Loucy (cell line): ENCODE data around the gene FREM1.

Experiments used
- H2AFZ ChIP-seq: fragments of 200-600 bp; sonication (generic); 2 replicates; pipeline ENCODE4 v1.6.0; 2016; ENCODE audit warnings: antibody characterized with exemption, mild to moderate bottlenecking, low read length, moderate library complexity
- H3F3A ChIP-seq: fragments of 200-600 bp; 2 replicates; pipeline ENCODE4 v1.6.0; 2016; ENCODE audit warnings: antibody characterized with exemption, low read depth, mild to moderate bottlenecking
- H3K27me3 ChIP-seq: fragments of 200-600 bp; sonication (generic); 2 replicates; pipeline ENCODE4 v1.6.1; 2014; ENCODE audit warnings: low read length, mild to moderate bottlenecking; ENCODE audit not compliant: insufficient read depth, poor library complexity, severe bottlenecking
- H3K36me3 ChIP-seq: fragments of 200-600 bp; sonication (generic); 2 replicates; pipeline ENCODE4 v1.6.1; 2016; ENCODE audit warnings: low read length; ENCODE audit not compliant: insufficient read depth
- H3K4me1 ChIP-seq: fragments of 200-600 bp; sonication (generic); 2 replicates; pipeline ENCODE4 v1.5.1; 2014; ENCODE audit warnings: low read length, mild to moderate bottlenecking; ENCODE audit not compliant: insufficient read depth, poor library complexity, severe bottlenecking
- H3K4me2 ChIP-seq: fragments of 200-600 bp; sonication (generic); 2 replicates; pipeline ENCODE4 v1.6.0; 2014; ENCODE audit warnings: antibody characterized with exemption, low read length, low read depth, mild to moderate bottlenecking; ENCODE audit not compliant: poor library complexity, severe bottlenecking
- H3K4me3 ChIP-seq: fragments of 200-600 bp; sonication (generic); 2 replicates; pipeline ENCODE4 v1.5.1; 2014; ENCODE audit warnings: low read length, mild to moderate bottlenecking, mixed read lengths; ENCODE audit not compliant: poor library complexity, severe bottlenecking
- H3K79me2 ChIP-seq: fragments of 200-600 bp; sonication (generic); 2 replicates; pipeline ENCODE4 v1.6.1; 2014; ENCODE audit warnings: low read length; ENCODE audit not compliant: insufficient read depth
- H3K9ac ChIP-seq: fragments of 200-600 bp; sonication (generic); 2 replicates; pipeline ENCODE4 v1.6.0; 2014; ENCODE audit warnings: mild to moderate bottlenecking, low read depth, low read length, moderate library complexity; ENCODE audit not compliant: poor library complexity, severe bottlenecking
- H3K9me2 ChIP-seq: fragments of 200-600 bp; sonication (generic); replicated peaks from 2 replicates; pipeline ENCODE4 v1.6.1; 2016; ENCODE audit warnings: low read depth, low read length, mixed read lengths
- H3K9me3 ChIP-seq: fragments of 200-600 bp; sonication (generic); 2 replicates; pipeline ENCODE4 v1.6.1; 2014; ENCODE audit warnings: mild to moderate bottlenecking, antibody characterized with exemption, low read length, low read depth; ENCODE audit not compliant: insufficient read depth
- H4K20me1 ChIP-seq: fragments of 200-600 bp; sonication (generic); 2 replicates; pipeline ENCODE4 v1.6.0; 2014; ENCODE audit warnings: antibody characterized with exemption, low read length, mild to moderate bottlenecking; ENCODE audit not compliant: insufficient read depth, poor library complexity, severe bottlenecking
- EZH2phosphoT487 ChIP-seq: fragments of 200-600 bp; IDR thresholded peaks from 2 replicates; pipeline ENCODE4 v1.6.1; 2018; ENCODE audit warnings: antibody characterized with exemption, mild to moderate bottlenecking, moderate library complexity, borderline replicate concordance
- TF ChIP-seq, protein P1 (sequence below): fragments of 200-600 bp; sonication (generic); conservative IDR thresholded peaks from 2 replicates; pipeline ENCODE4 v1.5.1; 2014; ENCODE audit warnings: mild to moderate bottlenecking, antibody characterized with exemption, low read length

The FREM1 gene

DNA sequence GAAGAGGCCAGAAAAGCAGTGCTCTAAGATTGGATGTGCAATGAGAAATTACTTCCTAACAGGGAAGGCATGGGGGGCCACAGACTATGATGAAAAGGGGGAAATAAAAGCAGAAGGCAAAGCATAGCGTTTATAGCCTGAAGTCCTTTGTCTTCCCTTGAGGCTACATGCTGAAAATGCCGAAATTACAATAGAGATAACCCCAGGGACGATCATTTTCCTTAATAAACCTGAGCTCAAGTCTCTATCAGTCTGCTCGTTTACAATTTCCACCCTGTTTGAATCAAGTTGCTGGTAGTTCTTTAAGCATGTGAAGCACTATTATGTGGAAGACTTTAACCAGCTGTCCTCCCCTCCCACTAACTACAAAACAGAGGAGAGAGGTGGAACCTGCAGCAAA, 60.4 kb downstream of the FREM1 start:
- Histone ChIP-seq H4K20me1 (no peaks in the 10 kb centered on the region), H3K79me2 (no peaks in the 10 kb centered on the region), H2AFZ (no peak overlapping the region), H3F3A (no peaks in the 10 kb centered on the region), H3K9me3 (no peaks in the 10 kb centered on the region), H3K9ac (no peak overlapping the region), H3K4me1 (no peaks in the 10 kb centered on the region), H3K4me2 (no peak overlapping the region), H3K4me3 (no peak overlapping the region), H3K9me2 (no peaks in the 10 kb centered on the region), H3K27me3 (no peaks in the 10 kb centered on the region), H3K36me3 (no peaks in the 10 kb centered on the region)
- TF ChIP-seq, protein P1, sequence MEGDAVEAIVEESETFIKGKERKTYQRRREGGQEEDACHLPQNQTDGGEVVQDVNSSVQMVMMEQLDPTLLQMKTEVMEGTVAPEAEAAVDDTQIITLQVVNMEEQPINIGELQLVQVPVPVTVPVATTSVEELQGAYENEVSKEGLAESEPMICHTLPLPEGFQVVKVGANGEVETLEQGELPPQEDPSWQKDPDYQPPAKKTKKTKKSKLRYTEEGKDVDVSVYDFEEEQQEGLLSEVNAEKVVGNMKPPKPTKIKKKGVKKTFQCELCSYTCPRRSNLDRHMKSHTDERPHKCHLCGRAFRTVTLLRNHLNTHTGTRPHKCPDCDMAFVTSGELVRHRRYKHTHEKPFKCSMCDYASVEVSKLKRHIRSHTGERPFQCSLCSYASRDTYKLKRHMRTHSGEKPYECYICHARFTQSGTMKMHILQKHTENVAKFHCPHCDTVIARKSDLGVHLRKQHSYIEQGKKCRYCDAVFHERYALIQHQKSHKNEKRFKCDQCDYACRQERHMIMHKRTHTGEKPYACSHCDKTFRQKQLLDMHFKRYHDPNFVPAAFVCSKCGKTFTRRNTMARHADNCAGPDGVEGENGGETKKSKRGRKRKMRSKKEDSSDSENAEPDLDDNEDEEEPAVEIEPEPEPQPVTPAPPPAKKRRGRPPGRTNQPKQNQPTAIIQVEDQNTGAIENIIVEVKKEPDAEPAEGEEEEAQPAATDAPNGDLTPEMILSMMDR = no peak
- no peak for TF ChIP-seq EZH2phosphoT487

DNA sequence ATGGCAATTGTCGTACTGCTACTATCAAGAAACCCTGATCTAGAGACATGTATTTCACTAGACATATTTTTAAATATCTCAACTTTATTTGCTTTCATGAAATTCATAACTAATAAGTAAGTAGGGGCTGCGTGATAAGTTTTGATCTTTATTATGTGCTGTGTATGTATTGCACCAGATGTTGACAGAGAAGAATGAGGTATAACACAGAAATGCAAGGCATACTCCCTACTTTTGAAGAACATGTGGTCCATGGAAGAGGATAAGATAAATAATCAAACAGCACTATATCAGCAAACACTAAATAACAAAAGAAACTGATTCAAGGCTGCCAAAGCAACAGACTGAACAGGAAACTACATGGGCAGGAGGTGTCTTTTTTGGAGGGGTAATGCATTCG, 60.9 kb downstream of the FREM1 start:
- Histone ChIP-seq H3K79me2 (no peaks in the 10 kb centered on the region), H3K4me3 (no peak overlapping the region), H3K4me1 (no peaks in the 10 kb centered on the region), H3K9me2 (no peaks in the 10 kb centered on the region), H3F3A (no peaks in the 10 kb centered on the region), H4K20me1 (no peaks in the 10 kb centered on the region), H2AFZ (no peak overlapping the region), H3K9me3 (no peaks in the 10 kb centered on the region), H3K4me2 (no peak overlapping the region), H3K27me3 (no peaks in the 10 kb centered on the region), H3K9ac (no peak overlapping the region), H3K36me3 (no peaks in the 10 kb centered on the region)
- no peak for TF ChIP-seq EZH2phosphoT487
- TF ChIP-seq, protein P1 = no peak

DNA sequence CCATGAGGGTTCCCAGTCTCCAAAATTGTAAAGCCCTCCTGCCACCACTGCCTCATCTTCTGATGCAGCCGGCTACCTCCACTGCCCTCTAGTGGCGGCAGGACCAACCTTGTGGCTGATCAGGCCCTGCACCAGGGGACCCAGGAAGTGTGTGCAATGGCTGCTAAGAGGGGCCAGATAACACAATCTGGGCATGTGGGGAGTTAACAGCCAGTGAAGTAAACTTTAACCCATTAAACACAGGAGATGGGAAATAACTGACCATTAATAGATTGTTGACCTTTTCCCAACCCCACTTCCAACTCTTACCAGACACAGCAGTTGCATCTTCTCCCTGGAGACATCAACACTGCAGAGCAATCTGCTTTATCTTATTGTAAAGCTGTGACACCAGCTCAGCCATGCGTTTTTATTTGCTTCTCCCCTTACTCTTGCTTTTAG, 63.3 kb downstream of the FREM1 start:
- no peaks in the 10 kb centered on the region for H3K79me2 ChIP-seq
- H3F3A ChIP-seq = no peaks in the 10 kb centered on the region
- no peaks in the 10 kb centered on the region for H3K9me3 ChIP-seq
- no peaks in the 10 kb centered on the region for H3K27me3 ChIP-seq
- H3K9ac ChIP-seq = no peak overlapping the region
- H3K9me2 ChIP-seq = no peaks in the 10 kb centered on the region
- no peak for TF ChIP-seq EZH2phosphoT487
- TF ChIP-seq, protein P1 = peak; percentile 97
- no peak overlapping the region for H3K4me2 ChIP-seq
- H3K4me1 ChIP-seq = no peaks in the 10 kb centered on the region
- no peaks in the 10 kb centered on the region for H3K36me3 ChIP-seq
- no peak overlapping the region for H3K4me3 ChIP-seq
- H4K20me1 ChIP-seq = no peaks in the 10 kb centered on the region
- H2AFZ ChIP-seq = peak overlapping the region; percentile 79
